Common myeloid progenitor, CD34-positive (primary cell): ENCODE measurements around the gene LRMDA.
"Not testable (repeated sequence)": the region's sequence is repeated elsewhere in the genome, so short reads cannot be mapped to it uniquely, and the experiment has no call there.

Source experiments
- CTCF ChIA-PET: fragments of 350-600 bp; sonication (Branson Sonifier 250); formaldehyde crosslinking; loops from one replicate; lab custom pipeline; 2021; ENCODE audit warnings: antibody characterized with exemption; lab: Charles Lee
- POLR2A ChIA-PET: fragments of 350-600 bp; sonication (Branson Sonifier 250); formaldehyde crosslinking; loops from one replicate; lab custom pipeline; 2021; ENCODE audit warnings: antibody characterized with exemption; lab: Charles Lee
- DNase-seq, 3 donors: peaks; one replicate each; pipeline versions ENCODE4 v3.0.0 to v3.0.0-alpha.2; 2013
- H3K27ac ChIP-seq, 2 experiments: 1 replicate in 1 of 2; 2 replicates in 1 of 2; pipeline ENCODE4 v1.7.0; 2013; ENCODE audit warnings: inconsistent platforms in 2 of 2, low read length in 2 of 2, mild to moderate bottlenecking in 2 of 2, low read depth in 1 of 2, moderate library complexity in 1 of 2; ENCODE audit not compliant: severe bottlenecking in 2 of 2, insufficient read depth in 1 of 2, poor library complexity in 1 of 2
- H3K27me3 ChIP-seq, 5 experiments: replicated peaks in 2 of 5; 1 replicate in 3 of 5; 2 replicates in 2 of 5; pipeline versions ENCODE4 v1.6.1 to v1.7.0; 2013; ENCODE audit warnings: low read length in 4 of 5, mild to moderate bottlenecking in 2 of 5, moderate library complexity in 2 of 5, inconsistent platforms in 1 of 5; ENCODE audit not compliant: insufficient read depth in 5 of 5, control insufficient read depth in 4 of 5
- H3K36me3 ChIP-seq, 4 experiments: 1 replicate in 2 of 4; 2 replicates in 2 of 4; pipeline versions ENCODE4 v1.6.1 to v1.7.0; 2013; ENCODE audit warnings: low read length in 3 of 4, control low read depth in 1 of 4, mild to moderate bottlenecking in 1 of 4; ENCODE audit not compliant: control insufficient read depth in 4 of 4, insufficient read depth in 4 of 4
- H3K4me1 ChIP-seq, 4 experiments: 1 replicate in 3 of 4; 2 replicates in 1 of 4; pipeline versions ENCODE4 v1.6.1 to v1.7.1; 2013; ENCODE audit warnings: low read length in 3 of 4, mild to moderate bottlenecking in 3 of 4, control low read depth in 1 of 4, inconsistent platforms in 1 of 4, moderate library complexity in 1 of 4; ENCODE audit not compliant: control insufficient read depth in 4 of 4, insufficient read depth in 4 of 4; ENCODE audit errors: control extremely low read depth in 1 of 4
- H3K4me3 ChIP-seq, 7 experiments: 1 replicate in 4 of 7; 2 replicates in 3 of 7; pipeline versions ENCODE4 v1.5.1 to v1.7.0; 2013; ENCODE audit warnings: mild to moderate bottlenecking in 7 of 7, low read length in 6 of 7, moderate library complexity in 6 of 7, inconsistent platforms in 2 of 7, low read depth in 2 of 7, control low read depth in 1 of 7; ENCODE audit not compliant: insufficient read depth in 4 of 7, control insufficient read depth in 1 of 7; ENCODE audit errors: extremely low read depth in 1 of 7
- H3K9me3 ChIP-seq, 5 experiments: 1 replicate in 4 of 5; 2 replicates in 1 of 5; pipeline versions ENCODE4 v1.6.1 to v1.7.1; 2013; ENCODE audit warnings: low read length in 4 of 5, mild to moderate bottlenecking in 2 of 5, inconsistent platforms in 1 of 5, low read depth in 1 of 5, moderate library complexity in 1 of 5; ENCODE audit not compliant: control insufficient read depth in 4 of 5, insufficient read depth in 2 of 5; ENCODE audit errors: control extremely low read depth in 1 of 5
- WGBS: methylation state at CpG from one replicate; pipeline ENCODE4 v1.1.5; 2013; ENCODE audit not compliant: insufficient coverage; 5-methylcytosine and 5-hydroxymethylcytosine counted together

LRMDA gene

DNA sequence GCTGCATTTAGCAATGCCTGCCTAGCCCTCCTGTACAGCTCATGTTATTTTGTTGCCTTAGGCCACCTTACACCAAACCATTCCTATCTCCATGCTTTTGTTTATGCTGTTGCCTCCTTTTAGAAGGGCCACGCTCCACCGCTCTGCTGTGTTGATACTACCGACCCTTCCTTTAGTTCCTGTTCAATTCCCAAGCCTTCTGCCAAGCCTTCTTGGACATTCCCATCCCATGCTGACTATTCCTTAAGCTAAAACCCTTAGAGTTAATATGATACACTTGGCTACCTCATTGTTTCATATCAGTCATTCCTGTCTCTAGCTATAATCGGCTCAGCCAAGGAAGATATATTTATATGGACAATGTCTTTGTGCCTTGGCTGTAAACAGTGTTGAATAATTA, 705.5 kb downstream of the LRMDA start:
- CTCF ChIA-PET = no interaction called here
- no peak overlapping the region for H3K4me3 ChIP-seq
- no peaks in the 10 kb centered on the region for H3K27me3 ChIP-seq
- H3K36me3 ChIP-seq = no peaks in the 10 kb centered on the region
- no peaks in the 10 kb centered on the region for H3K4me1 ChIP-seq
- POLR2A ChIA-PET = no interaction called here
- 97% methylated on average over 3 of the region's 4 CpGs for WGBS
- H3K9me3 ChIP-seq = no peaks in the 10 kb centered on the region
- no peak overlapping the region for H3K27ac ChIP-seq
- DNase-seq = no peak

DNA sequence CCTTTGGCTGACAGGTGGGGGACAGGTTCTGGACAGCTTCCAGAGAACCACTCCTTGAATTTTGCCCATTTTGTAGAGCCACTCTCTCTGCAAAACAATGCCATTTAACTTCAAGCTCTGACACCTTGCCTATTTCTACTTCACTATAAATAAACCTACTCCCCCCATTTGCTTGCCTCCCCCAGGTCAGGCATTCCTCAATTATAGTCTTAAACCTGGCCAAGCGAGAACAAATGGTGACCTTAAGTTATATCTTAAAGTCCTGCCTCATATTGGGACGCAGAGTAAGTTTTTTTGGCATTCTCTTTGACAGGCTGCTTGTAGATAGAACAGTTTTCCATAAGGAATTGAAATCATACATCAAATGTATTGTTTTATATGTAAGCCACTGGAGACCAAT, 706.9 kb downstream of the LRMDA start:
- 100% methylated on average over 1 of the region's 2 CpGs for WGBS
- POLR2A ChIA-PET = no interaction called here

DNA sequence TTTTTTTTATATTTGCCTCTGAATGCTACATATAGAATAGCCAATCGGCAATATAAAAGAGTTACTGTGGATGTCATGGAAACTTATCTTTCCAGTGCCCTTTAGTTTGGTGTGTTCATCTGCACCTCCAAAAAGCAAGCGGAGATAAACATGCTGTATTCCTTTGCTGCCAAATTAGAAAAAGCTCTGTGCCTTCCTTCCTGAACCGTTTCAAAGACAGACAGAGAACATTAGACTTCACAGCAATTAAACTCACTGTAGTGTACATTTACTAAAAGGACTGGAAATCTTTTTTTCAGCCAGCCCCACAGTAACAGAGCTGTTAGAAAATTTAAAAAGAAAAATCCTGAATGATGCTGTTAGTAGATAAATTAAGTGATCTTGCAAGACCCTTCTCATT, 707.5 kb downstream of the LRMDA start:
- 100% methylated on average over 1 of the region's 3 CpGs for WGBS
- no peak overlapping the region for H3K27ac ChIP-seq
- H3K9me3 ChIP-seq = no peaks in the 10 kb centered on the region
- H3K36me3 ChIP-seq = no peaks in the 10 kb centered on the region
- CTCF ChIA-PET = no interaction called here
- no peak overlapping the region for H3K4me3 ChIP-seq
- no peak for DNase-seq
- POLR2A ChIA-PET = interaction anchor here (0.7 kb wide), 1 partner anchor 748 kb away, joined by 3 read pairs; no protein-coding TSS in a partner anchor
- H3K4me1 ChIP-seq = no peaks in the 10 kb centered on the region
- no peaks in the 10 kb centered on the region for H3K27me3 ChIP-seq

More for the DNA sequence above, 706.9 kb downstream of the LRMDA start:
- H3K4me3 ChIP-seq = no peak overlapping the region
- H3K27me3 ChIP-seq = no peaks in the 10 kb centered on the region
- no peak for DNase-seq
- no peaks in the 10 kb centered on the region for H3K36me3 ChIP-seq
- CTCF ChIA-PET = no interaction called here
- no peaks in the 10 kb centered on the region for H3K4me1 ChIP-seq
- no peak overlapping the region for H3K27ac ChIP-seq
- H3K9me3 ChIP-seq = no peaks in the 10 kb centered on the region

DNA sequence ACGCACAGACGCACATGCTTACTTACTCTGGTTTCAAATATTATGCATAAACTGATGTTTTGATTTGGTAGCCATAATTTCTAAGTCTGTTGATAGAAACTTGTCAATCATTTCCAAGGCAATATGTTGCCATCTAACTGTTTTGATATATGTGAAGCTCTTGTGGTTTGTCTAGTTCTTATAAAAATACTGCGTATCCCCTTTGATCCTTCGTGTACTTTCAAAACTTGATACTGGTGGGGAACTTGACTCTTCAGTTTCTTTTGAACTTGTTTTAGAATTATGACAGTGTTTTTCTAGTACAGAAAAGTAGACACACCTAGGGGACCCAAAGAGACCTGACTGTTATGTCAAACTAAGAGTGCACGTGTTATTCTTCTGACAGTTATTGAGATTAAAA, 708.0 kb downstream of the LRMDA start:
- 94% methylated on average over 3 of the region's 5 CpGs for WGBS
- Histone ChIP-seq H3K9me3 (no peaks in the 10 kb centered on the region), H3K4me3 (no peak overlapping the region), H3K36me3 (no peaks in the 10 kb centered on the region), H3K27ac (no peak overlapping the region), H3K27me3 (no peaks in the 10 kb centered on the region), H3K4me1 (no peaks in the 10 kb centered on the region)
- DNase-seq = no peak
- ChIA-PET POLR2A (no interaction called here), CTCF (no interaction called here)

DNA sequence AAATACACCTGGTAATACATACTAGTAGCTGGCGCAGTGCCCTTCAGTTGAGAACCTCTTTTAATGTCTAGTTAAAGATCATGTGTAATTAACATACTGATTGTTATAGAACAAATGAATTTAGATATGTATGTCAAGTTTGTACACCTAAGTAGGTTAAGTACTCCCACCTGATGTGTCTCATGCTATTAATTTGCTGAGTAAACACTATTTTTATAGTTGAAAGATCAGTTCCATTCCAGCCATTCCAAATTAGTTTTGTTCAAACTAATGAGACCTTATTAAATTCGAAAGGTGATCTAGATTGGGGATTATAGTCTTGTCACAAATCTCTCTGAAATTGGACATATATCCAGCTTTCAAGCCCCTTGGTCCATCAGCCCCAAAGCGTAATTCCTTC, 710.0 kb downstream of the LRMDA start:
- ChIA-PET POLR2A (no interaction called here), CTCF (no interaction called here)
- no peaks in the 10 kb centered on the region for H3K9me3 ChIP-seq
- H3K27ac ChIP-seq = no peak overlapping the region
- no peak for DNase-seq
- H3K4me3 ChIP-seq = no peak overlapping the region
- H3K4me1 ChIP-seq = no peaks in the 10 kb centered on the region
- no peaks in the 10 kb centered on the region for H3K27me3 ChIP-seq
- H3K36me3 ChIP-seq = no peaks in the 10 kb centered on the region
- WGBS = 100% methylated on average over 1 of the region's 3 CpGs

DNA sequence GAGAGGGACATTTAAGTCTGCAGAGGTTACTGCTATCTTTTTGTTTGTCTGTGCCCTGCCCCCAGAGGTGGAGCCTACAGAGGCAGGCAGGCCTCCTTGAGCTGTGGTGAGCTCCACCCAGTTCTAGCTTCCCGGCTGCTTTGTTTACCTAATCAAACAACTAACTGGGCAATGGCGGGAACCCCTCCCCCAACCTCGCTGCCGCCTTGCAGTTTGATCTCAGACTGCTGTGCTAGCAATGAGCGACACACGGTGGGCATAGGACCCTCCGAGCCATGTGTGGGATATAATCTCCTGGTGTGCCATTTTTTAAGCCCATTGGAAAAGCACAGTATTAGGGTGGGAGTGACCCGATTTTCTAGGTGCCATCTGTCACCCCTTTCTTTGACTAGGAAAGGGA, 716.8 kb downstream of the LRMDA start:
- no CpG with 5 or more reads among the region's 8 CpGs for WGBS
- H3K36me3 ChIP-seq, H3K27ac ChIP-seq, H3K4me1 ChIP-seq, DNase-seq, CTCF ChIA-PET, POLR2A ChIA-PET, H3K27me3 ChIP-seq, H3K4me3 ChIP-seq: not testable (repeated sequence)
- H3K9me3 ChIP-seq = peaks cover 0 to 11% (median 2%) of the 10 kb centered on the region in 5 experiments

DNA sequence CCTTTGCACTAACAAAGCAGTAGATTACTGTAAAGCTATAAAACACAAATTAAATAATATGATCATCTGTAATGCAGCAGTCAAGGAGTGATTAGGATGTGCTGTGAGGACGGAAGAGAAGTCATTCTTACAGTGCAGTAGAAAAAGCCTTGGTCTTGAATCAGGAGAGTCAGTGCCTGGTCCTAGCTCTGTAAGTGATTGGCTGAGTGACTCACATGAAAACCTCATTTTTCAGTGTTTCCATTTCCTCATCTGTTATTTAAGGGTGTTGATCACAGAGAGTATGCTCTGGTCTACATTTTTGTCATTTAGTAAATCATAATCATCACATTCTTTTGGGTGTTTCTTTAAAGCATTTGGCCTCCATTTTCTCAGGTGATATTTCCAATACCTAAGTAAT, 717.8 kb downstream of the LRMDA start:
- CTCF ChIA-PET = no interaction called here
- 100% methylated on average over 1 of the region's 1 CpG for WGBS
- Histone ChIP-seq H3K27me3 (no peaks in the 10 kb centered on the region), H3K4me1 (no peaks in the 10 kb centered on the region), H3K27ac (no peak overlapping the region), H3K9me3 (peaks cover 0 to 19% (median 3%) of the 10 kb centered on the region in 5 experiments), H3K36me3 (no peaks in the 10 kb centered on the region), H3K4me3 (no peak overlapping the region)
- DNase-seq = no peak
- POLR2A ChIA-PET = no interaction called here
